ENCODE measurements around the gene SAMD1. TPM values are rescaled to one million over a fixed set of nuclear protein-coding genes. Genes with fewer than 3 reads are reported as not detected.

The SAMD1 gene
- total RNA-seq, 2 donors from 2014 or later: 25.4 to 48.2 TPM

- Histone ChIP-seq H3K27me3 (replicated peaks; ENCODE audit: insufficient read depth) (no peaks in the 10 kb centered on the region), H3K4me1 (replicated peaks) (peaks cover 2% of the 10 kb centered on the region), H3K9me3 (no peaks in the 10 kb centered on the region), H3K27ac (peak overlapping the region; percentile 94 to 95), H3K4me3 (no peak overlapping the region), H3K36me3 (no peaks in the 10 kb centered on the region)
- intact Hi-C loops (cut with DNase I): loop anchor here (2.0 to 5.0 kb wide), 2 partner anchors 17 to 48 kb away; partner anchors contain the start of genes ASF1B and MISP3
- WGBS: 89% methylated on average over 7 of the region's 7 CpGs
- DNase-seq (ENCODE audit: low spot score): no peak
- TF ChIP-seq POLR2A (IDR thresholded peaks at IDR 0.05): no peak
- TF ChIP-seq POLR2AphosphoS5 (IDR thresholded peaks at IDR 0.05): no peak
- no peak for TF ChIP-seq CTCF (IDR thresholded peaks at IDR 0.05)
These were observed 29.3 kb upstream of the SAMD1 start for GRCh38 chr19:14119644-14120496.

DNA sequence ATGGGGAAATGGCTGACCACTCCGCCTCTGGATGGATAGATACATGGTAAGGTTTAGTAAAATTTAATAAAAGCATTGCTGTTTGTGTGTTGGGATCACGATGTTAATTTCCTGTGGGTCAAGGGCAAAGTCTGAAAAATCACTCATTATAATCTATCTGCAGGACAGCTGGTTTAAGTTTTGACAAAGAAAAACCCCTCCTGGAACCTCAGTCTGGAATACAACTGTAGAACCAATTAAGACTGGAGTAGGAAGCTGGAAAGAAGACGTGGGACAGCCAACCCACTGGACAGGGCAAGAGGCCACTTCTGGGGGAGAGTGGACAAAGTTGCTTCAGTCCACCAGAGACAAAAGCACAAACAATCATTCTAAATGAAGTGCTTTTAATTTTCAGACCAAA, 28.6 kb upstream of the SAMD1 start:
- no peaks in the 10 kb centered on the region for H3K36me3 ChIP-seq
- 50% methylated on average over 3 of the region's 3 CpGs for WGBS
- peak overlapping the region; percentile 94 to 95 for H3K27ac ChIP-seq
- no peak for DNase-seq (ENCODE audit: low spot score)
- peaks cover 2% of the 10 kb centered on the region for H3K4me1 ChIP-seq (replicated peaks)
- no peak for TF ChIP-seq POLR2A (IDR thresholded peaks at IDR 0.05)
- no peak for TF ChIP-seq POLR2AphosphoS5 (IDR thresholded peaks at IDR 0.05)
- no peak for TF ChIP-seq CTCF (IDR thresholded peaks at IDR 0.05)
- H3K9me3 ChIP-seq: no peaks in the 10 kb centered on the region
- no peaks in the 10 kb centered on the region for H3K27me3 ChIP-seq (replicated peaks; ENCODE audit: insufficient read depth)
- peak overlapping the region in 1 of 2 donors; percentile 44 for H3K4me3 ChIP-seq
- intact Hi-C loops (cut with DNase I): loop anchor here (2.0 to 5.0 kb wide), 2 partner anchors 18 to 47 kb away; partner anchors contain the start of genes ASF1B and MISP3

DNA sequence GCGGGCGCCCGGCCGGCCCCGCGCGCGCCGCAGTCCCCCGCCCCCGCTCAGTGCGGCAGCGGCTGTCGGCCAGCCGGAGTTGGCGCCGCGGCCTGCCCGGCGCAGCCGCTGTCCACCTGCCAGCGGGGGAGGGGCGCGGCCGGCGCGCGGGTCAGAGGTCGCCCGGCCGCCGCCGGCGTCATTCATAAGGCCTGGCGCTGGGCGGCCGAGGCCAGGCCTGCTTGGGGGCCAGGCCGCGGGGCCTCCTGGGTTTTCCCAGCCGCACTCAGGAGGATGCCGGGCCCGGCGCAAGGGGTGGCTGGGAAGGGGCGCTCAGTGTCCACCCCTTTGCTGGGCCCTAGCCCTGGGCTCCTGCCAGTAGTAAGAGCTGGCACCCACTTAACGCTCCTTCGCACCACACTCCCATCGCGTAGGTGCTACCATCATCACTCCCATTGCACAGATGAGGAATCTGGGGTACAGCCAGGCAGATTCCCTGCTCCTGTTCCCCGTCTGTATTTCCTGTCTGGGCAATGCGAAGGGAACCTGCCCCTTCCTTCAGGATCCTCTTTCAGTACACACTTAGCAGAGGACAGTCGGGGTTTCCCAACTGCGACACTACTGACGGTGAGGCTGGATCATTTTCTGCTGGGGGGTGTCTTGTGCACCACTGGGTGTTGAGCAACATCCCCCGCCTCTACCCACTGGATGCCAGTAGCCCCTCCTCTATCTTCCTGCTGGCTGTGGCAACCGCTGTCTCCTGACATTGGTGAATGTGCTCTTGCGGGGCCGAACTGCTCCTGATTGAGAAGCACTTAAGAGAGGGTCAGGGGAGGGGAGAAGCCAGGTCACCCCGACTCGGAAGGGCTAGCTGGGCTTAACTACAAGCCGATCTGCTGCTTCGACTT, 27.9 kb upstream of the SAMD1 start:
- Histone ChIP-seq H3K9me3 (no peaks in the 10 kb centered on the region), H3K27ac (peak overlapping the region; percentile 94 to 95), H3K4me1 (replicated peaks) (peaks cover 2% of the 10 kb centered on the region), H3K36me3 (no peaks in the 10 kb centered on the region), H3K27me3 (replicated peaks; ENCODE audit: insufficient read depth) (no peaks in the 10 kb centered on the region), H3K4me3 (peak overlapping the region; percentile 44 to 56)
- DNase-seq (ENCODE audit: low spot score): peak; percentile 75
- peak in 1 of 4 experiments; percentile 4 for TF ChIP-seq CTCF (IDR thresholded peaks at IDR 0.05)
- TF ChIP-seq POLR2AphosphoS5 (IDR thresholded peaks at IDR 0.05): peak; percentile 71
- peak; percentile 37 for TF ChIP-seq POLR2A (IDR thresholded peaks at IDR 0.05)
- intact Hi-C loops (cut with DNase I): loop anchor here (2.0 to 5.0 kb wide), 2 partner anchors 18 to 46 kb away; partner anchors contain the start of genes ASF1B and MISP3
- under 1% methylated on average over 19 of the region's 61 CpGs for WGBS

GRCh38 chr19:14117668-14118164, 27.2 kb upstream of the SAMD1 start, which contains the start of gene PRKACA:
Gene PRKACA (minus strand): TSS chr19:14117762. CDS start chr19:14117547, 215 bp downstream.
- peak; percentile 99 for DNase-seq (ENCODE audit: low spot score)
- 0% methylated on average over 40 of the region's 67 CpGs for WGBS
- no peaks in the 10 kb centered on the region for H3K27me3 ChIP-seq (replicated peaks; ENCODE audit: insufficient read depth)
- TF ChIP-seq POLR2A (IDR thresholded peaks at IDR 0.05) (peak; percentile 59), CTCF (IDR thresholded peaks at IDR 0.05) (peak in 1 of 4 experiments; percentile 17), POLR2AphosphoS5 (IDR thresholded peaks at IDR 0.05) (peak; percentile 91)
- H3K36me3 ChIP-seq: no peaks in the 10 kb centered on the region
- no peaks in the 10 kb centered on the region for H3K9me3 ChIP-seq
- H3K4me3 ChIP-seq: peak within 1 kb of the TSS; percentile 77 to 84
- peak within 1 kb of the TSS; percentile 94 to 95 for H3K27ac ChIP-seq
- peaks cover 5% of the 10 kb centered on the region for H3K4me1 ChIP-seq (replicated peaks)
- intact Hi-C loops (cut with DNase I): loop anchor here (2.0 to 5.0 kb wide), 3 partner anchors 19 to 45 kb away; partner anchors contain the start of genes ASF1B, MISP3 and SAMD1

All from prostate gland (tissue), 2 donors.